Fibroblast of lung (primary cell): ENCODE data around the gene MRPS5. TPM values are rescaled to one million over a fixed set of nuclear protein-coding genes. Genes with fewer than 3 reads are reported as not detected.
A peak's percentile ranks its signal among the peaks of the same experiment; 100 is the strongest.

Experiments
- DNase-seq, 2 donors: peaks; one replicate each; pipeline versions ENCODE4 v3.0.0 to v3.0.0-alpha.2; 2010; ENCODE audit warnings: low read depth in 2 of 2
- H2AFZ ChIP-seq: 2 replicates; pipeline ENCODE4 v1.5.1; 2012; ENCODE audit warnings: low read length, control low read depth, inconsistent platforms
- H3K27ac ChIP-seq: 2 replicates; pipeline ENCODE4 v1.5.1; 2011; ENCODE audit warnings: low read length, control low read depth; ENCODE audit not compliant: insufficient read depth
- H3K27me3 ChIP-seq: 2 replicates; pipeline ENCODE4 v1.5.1; 2011; ENCODE audit warnings: mild to moderate bottlenecking, low read length; ENCODE audit not compliant: control insufficient read depth, insufficient read depth
- H3K36me3 ChIP-seq: 2 replicates; pipeline ENCODE4 v1.5.1; 2011; ENCODE audit warnings: low read length; ENCODE audit not compliant: control insufficient read depth, insufficient read depth
- H3K4me1 ChIP-seq: 2 replicates; pipeline ENCODE4 v1.5.1; 2011; ENCODE audit warnings: low read length; ENCODE audit not compliant: control insufficient read depth, insufficient read depth; ENCODE audit errors: extremely low read depth
- H3K4me2 ChIP-seq: 2 replicates; pipeline ENCODE4 v1.5.1; 2011; ENCODE audit warnings: low read length, control low read depth; ENCODE audit not compliant: insufficient read depth; ENCODE audit errors: extremely low read depth
- H3K4me3 ChIP-seq, 4 experiments: fragments of 200-600 bp in 1 of 4; sonication (generic) in 1 of 4; replicated peaks in 1 of 4; 2 replicates each; pipeline ENCODE4 v1.5.1; 2011 to 2016; ENCODE audit warnings: low read length in 4 of 4, low read depth in 3 of 4, mild to moderate bottlenecking in 3 of 4, control low read depth in 2 of 4, inconsistent platforms in 1 of 4, mixed read lengths in 1 of 4; ENCODE audit not compliant: insufficient read depth in 1 of 4; ENCODE audit errors: control extremely low read depth in 1 of 4
- H3K79me2 ChIP-seq: 2 replicates; pipeline ENCODE4 v1.5.1; 2012; ENCODE audit warnings: mild to moderate bottlenecking, low read length, inconsistent platforms; ENCODE audit not compliant: control insufficient read depth, insufficient read depth
- H3K9ac ChIP-seq: 2 replicates; pipeline ENCODE4 v1.5.1; 2011; ENCODE audit warnings: mild to moderate bottlenecking, low read length, control low read depth; ENCODE audit not compliant: insufficient read depth
- H3K9me3 ChIP-seq: 2 replicates; pipeline ENCODE4 v1.5.1; 2012; ENCODE audit warnings: low read depth, low read length; ENCODE audit not compliant: control insufficient read depth, insufficient read depth
- H4K20me1 ChIP-seq: 2 replicates; pipeline ENCODE4 v1.5.1; 2011; ENCODE audit warnings: low read length; ENCODE audit not compliant: control insufficient read depth, insufficient read depth; ENCODE audit errors: extremely low read depth
- CTCF ChIP-seq, 2 donors: IDR thresholded peaks in 1 of 2; conservative IDR thresholded peaks in 1 of 2; 1 replicate in 1 of 2; 2 replicates in 1 of 2; pipeline ENCODE4 v1.5.1; 2011 to 2012; ENCODE audit warnings: low read length in 2 of 2, control low read depth in 1 of 2, inconsistent platforms in 1 of 2, low read depth in 1 of 2, mild to moderate bottlenecking in 1 of 2
- EZH2 ChIP-seq: IDR thresholded peaks from 2 replicates; pipeline ENCODE4 v1.5.1; 2012; ENCODE audit warnings: low read length, control low read depth, mild to moderate bottlenecking; ENCODE audit errors: missing control alignments
- polyA plus RNA-seq, 2 donors: library from polyadenylated mRNA; depleted of rRNA in 1 of 2; stranded (reverse) in 1 of 2; unstranded in 1 of 2; fragments of >200 nt; gene quantifications; 2 replicates each; pipeline ENCODE4 v1.2.1, GENCODE V29; 2011 to 2012; ENCODE audit warnings: missing spikeins in 1 of 2
- total RNA-seq: library from RNA; depleted of rRNA; stranded (reverse); fragments of >200 nt; gene quantifications from 2 replicates; pipeline ENCODE4 v1.2.1, GENCODE V29; 2014

MRPS5 gene
- total and polyA plus RNA-seq, 2 donors (not counting 1 experiment from before 2014, with no cell fraction given), result 46.2 to 61.1 TPM

GRCh38 chr2:95158891-95159619 is 37.4 kb upstream of the MRPS5 start:
- peak overlapping the region; percentile 58 to 81 (median 68) for H3K4me3 ChIP-seq
- no peaks in the 10 kb centered on the region for H3K9me3 ChIP-seq
- peaks cover 10% of the 10 kb centered on the region for H3K36me3 ChIP-seq
- H3K27me3 ChIP-seq, result no peaks in the 10 kb centered on the region
- H4K20me1 ChIP-seq, result peaks cover 2% of the 10 kb centered on the region
- TF ChIP-seq EZH2, result no peak
- no peak for TF ChIP-seq CTCF (conservative IDR thresholded peaks at IDR 0.05 in 1 of 2, IDR thresholded peaks at IDR 0.05 in 1 of 2; ENCODE audit: low read depth in 1 of 2, low read length in 2 of 2)
- peak overlapping the region; percentile 77 for H3K4me2 ChIP-seq
- H3K27ac ChIP-seq, result peak overlapping the region; percentile 46
- H2AFZ ChIP-seq, result peak overlapping the region; percentile 77
- no peaks in the 10 kb centered on the region for H3K79me2 ChIP-seq
- H3K9ac ChIP-seq, result peak overlapping the region; percentile 59
- DNase-seq, result peak; percentile 40 to 54
- no peaks in the 10 kb centered on the region for H3K4me1 ChIP-seq

- H3K4me3 ChIP-seq, result peak overlapping the region; percentile 58 to 81 (median 68)
- no peaks in the 10 kb centered on the region for H3K79me2 ChIP-seq
- H3K27me3 ChIP-seq, result no peaks in the 10 kb centered on the region
- peak overlapping the region; percentile 77 for H3K4me2 ChIP-seq
- no peaks in the 10 kb centered on the region for H3K4me1 ChIP-seq
- no peak overlapping the region for H2AFZ ChIP-seq
- no peaks in the 10 kb centered on the region for H3K9me3 ChIP-seq
- H3K36me3 ChIP-seq, result peaks cover 10% of the 10 kb centered on the region
- TF ChIP-seq CTCF (conservative IDR thresholded peaks at IDR 0.05 in 1 of 2, IDR thresholded peaks at IDR 0.05 in 1 of 2; ENCODE audit: low read depth in 1 of 2, low read length in 2 of 2), result no peak
- TF ChIP-seq EZH2, result no peak
- peaks cover 2% of the 10 kb centered on the region for H4K20me1 ChIP-seq
- H3K9ac ChIP-seq, result no peak overlapping the region
- no peak overlapping the region for H3K27ac ChIP-seq
- no peak for DNase-seq
Observed at GRCh38 chr2:95158441-95158840, 36.8 kb upstream of the MRPS5 start.

- DNase-seq, result peak; percentile 8 to 10
- Histone ChIP-seq H3K4me1 (no peaks in the 10 kb centered on the region), H4K20me1 (no peaks in the 10 kb centered on the region), H3K9ac (no peak overlapping the region), H2AFZ (no peak overlapping the region), H3K4me2 (no peak overlapping the region), H3K36me3 (peaks cover 10% of the 10 kb centered on the region), H3K27ac (no peak overlapping the region), H3K79me2 (no peaks in the 10 kb centered on the region), H3K4me3 (no peak overlapping the region), H3K27me3 (no peaks in the 10 kb centered on the region), H3K9me3 (peaks cover 16% of the 10 kb centered on the region)
- TF ChIP-seq CTCF (conservative IDR thresholded peaks at IDR 0.05 in 1 of 2, IDR thresholded peaks at IDR 0.05 in 1 of 2; ENCODE audit: low read depth in 1 of 2, low read length in 2 of 2) (no peak), EZH2 (no peak)
Observed at GRCh38 chr2:95149397-95149984, 27.9 kb upstream of the MRPS5 start.
